Stomach smooth muscle (tissue), 2 donors: ENCODE measurements around the gene FLT4.
"Not testable (repeated sequence)": the region's sequence is repeated elsewhere in the genome, so short reads cannot be mapped to it uniquely, and the experiment has no call there.

ENCODE experiments used
- H3K27ac ChIP-seq: one replicate; pipeline ENCODE4 v1.7.0; 2013; ENCODE audit warnings: mild to moderate bottlenecking, low read length, inconsistent platforms
- H3K27me3 ChIP-seq, 2 donors: one replicate each; pipeline ENCODE4 v1.7.0; 2013; ENCODE audit warnings: low read length in 2 of 2; ENCODE audit not compliant: insufficient read depth in 2 of 2, control insufficient read depth in 1 of 2
- H3K36me3 ChIP-seq, 2 donors: one replicate each; pipeline ENCODE4 v1.7.0; 2013; ENCODE audit warnings: low read length in 2 of 2; ENCODE audit not compliant: control insufficient read depth in 2 of 2, insufficient read depth in 2 of 2
- H3K4me1 ChIP-seq: one replicate; pipeline ENCODE4 v1.7.0; 2013; ENCODE audit warnings: low read length; ENCODE audit not compliant: control insufficient read depth, insufficient read depth
- H3K4me3 ChIP-seq, 2 donors: one replicate each; pipeline ENCODE4 v1.7.0; 2013; ENCODE audit warnings: low read length in 2 of 2
- H3K9ac ChIP-seq, 2 donors: one replicate each; pipeline ENCODE4 v1.7.0; 2013; ENCODE audit warnings: low read length in 2 of 2, mild to moderate bottlenecking in 1 of 2
- H3K9me3 ChIP-seq, 2 donors: one replicate each; pipeline ENCODE4 v1.7.0; 2013; ENCODE audit warnings: low read length in 2 of 2; ENCODE audit not compliant: control insufficient read depth in 2 of 2
- donor health status: healthy.
- donor health status: Pancreatic carcinoma.

FLT4 gene

DNA sequence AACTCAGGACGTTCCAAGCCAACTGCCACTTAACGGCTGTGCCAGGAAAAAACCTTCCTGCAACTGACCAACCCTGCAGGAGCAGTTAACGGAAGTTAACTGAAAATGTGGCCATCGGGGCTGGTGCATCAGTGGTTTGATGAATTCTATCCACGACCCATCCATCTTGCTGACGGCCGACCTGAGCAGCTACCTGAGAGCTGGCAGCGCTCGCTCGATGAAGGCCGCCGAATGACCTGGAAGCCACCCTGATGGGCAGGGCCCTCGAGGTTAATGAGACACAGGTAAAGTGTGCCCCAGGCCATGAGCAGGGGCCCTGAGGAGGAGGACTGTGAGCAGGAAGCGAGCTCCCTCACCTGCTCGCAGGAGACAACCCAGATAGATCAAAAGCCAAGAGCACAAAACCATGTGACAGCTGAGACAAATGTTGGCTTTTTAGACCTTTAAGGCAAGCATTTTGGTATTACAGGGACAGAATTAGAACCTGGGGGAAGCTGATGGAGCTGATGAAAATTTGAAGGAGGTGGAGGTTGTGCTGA is 35.3 kb upstream of the FLT4 start:
- Histone ChIP-seq H3K9me3 (peaks cover 0 to 3% of the 10 kb centered on the region in 2 donors), H3K4me1 (no peaks in the 10 kb centered on the region), H3K4me3 (no peak overlapping the region), H3K36me3 (no peaks in the 10 kb centered on the region), H3K9ac (no peak overlapping the region), H3K27me3 (peaks cover 0 to 16% of the 10 kb centered on the region in 2 donors), H3K27ac (no peak overlapping the region)

DNA sequence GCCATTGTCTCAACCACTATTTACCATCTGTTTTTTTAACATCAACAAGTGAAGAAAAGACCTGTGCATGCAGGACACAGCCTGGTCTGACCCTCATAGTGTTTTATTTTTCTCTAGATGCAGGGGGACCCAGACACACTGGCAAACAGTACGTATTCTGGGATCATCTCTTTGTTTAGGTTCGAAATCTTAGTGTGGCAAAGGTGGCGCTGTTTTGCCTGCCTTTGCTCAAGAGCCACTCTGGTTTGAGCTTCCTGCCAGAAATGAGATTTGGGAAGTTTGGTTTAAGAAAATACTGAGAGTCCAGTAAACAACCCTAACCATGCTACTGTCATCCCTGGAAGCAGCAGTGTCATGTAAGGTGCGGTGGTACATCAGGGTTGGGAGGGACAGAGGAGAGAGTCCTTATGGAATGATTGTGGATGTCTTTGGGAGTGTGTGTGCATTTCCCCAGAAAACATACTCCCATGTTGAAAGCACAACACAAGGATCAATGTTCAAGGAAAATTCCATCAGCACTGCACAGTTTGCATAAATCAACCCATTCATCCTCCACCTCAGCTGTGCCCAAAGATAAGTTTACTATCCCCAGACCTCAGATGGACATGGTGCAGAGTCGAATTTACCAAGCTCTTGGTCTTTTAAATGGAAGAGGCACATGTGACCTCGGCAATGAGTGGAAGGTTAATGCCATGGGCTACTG is 34.0 kb upstream of the FLT4 start:
- no peak overlapping the region for H3K4me3 ChIP-seq
- peaks cover 0 to 12% of the 10 kb centered on the region in 2 donors for H3K27me3 ChIP-seq
- no peak overlapping the region for H3K27ac ChIP-seq
- H3K9ac ChIP-seq, result no peak overlapping the region
- no peaks in the 10 kb centered on the region for H3K4me1 ChIP-seq
- H3K36me3 ChIP-seq, result no peaks in the 10 kb centered on the region
- peaks cover 0 to 3% of the 10 kb centered on the region in 2 donors for H3K9me3 ChIP-seq

DNA sequence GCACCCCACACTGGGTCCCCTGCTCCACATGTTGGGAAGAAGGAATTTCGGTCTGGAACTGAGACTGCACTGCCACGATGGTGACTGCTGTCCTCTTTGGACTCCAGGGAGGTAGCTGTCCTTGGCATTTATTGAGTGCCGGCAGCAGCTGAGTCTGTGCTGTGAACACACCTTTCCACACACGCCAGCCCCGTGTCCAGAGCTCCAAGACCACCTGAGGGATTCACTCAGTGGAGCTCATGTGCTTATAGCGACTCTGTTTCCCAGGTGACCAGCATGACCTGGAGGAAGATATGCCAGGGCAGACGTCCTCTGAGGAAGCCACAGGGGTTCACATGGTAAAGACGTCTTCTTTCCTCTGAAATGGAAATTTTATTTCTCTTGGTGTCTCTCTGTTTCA is 33.2 kb upstream of the FLT4 start:
- H3K9me3 ChIP-seq, result peaks cover 0 to 3% of the 10 kb centered on the region in 2 donors
- H3K27ac ChIP-seq, result no peak overlapping the region
- no peaks in the 10 kb centered on the region for H3K4me1 ChIP-seq
- no peak overlapping the region for H3K9ac ChIP-seq
- H3K4me3 ChIP-seq, result no peak overlapping the region
- peaks cover 0 to 12% of the 10 kb centered on the region in 2 donors for H3K27me3 ChIP-seq
- no peaks in the 10 kb centered on the region for H3K36me3 ChIP-seq

DNA sequence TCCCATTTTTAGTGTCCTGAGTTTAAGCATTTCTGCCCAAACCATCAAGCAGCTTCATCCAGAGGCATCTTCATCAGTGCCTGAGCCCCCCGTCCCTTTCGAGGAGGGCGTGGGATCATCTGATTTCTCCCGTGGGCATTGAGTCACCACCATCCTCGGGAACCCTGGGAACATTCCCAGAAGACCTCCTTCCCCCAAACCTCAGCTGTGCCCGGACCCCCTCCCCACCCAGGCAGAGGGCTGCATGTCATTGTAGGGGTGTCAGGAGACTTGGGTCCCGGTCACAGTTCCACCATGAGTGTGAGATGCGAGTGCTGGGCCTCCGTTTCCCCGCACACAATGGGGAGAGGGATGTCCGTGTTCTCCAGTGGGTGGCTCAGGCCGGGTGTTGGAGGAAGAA is 32.6 kb upstream of the FLT4 start:
- not testable (repeated sequence) for H3K9me3 ChIP-seq, H3K27ac ChIP-seq, H3K36me3 ChIP-seq, H3K9ac ChIP-seq, H3K4me1 ChIP-seq, H3K4me3 ChIP-seq
- H3K27me3 ChIP-seq, result peaks cover 0 to 12% of the 10 kb centered on the region in 2 donors

DNA sequence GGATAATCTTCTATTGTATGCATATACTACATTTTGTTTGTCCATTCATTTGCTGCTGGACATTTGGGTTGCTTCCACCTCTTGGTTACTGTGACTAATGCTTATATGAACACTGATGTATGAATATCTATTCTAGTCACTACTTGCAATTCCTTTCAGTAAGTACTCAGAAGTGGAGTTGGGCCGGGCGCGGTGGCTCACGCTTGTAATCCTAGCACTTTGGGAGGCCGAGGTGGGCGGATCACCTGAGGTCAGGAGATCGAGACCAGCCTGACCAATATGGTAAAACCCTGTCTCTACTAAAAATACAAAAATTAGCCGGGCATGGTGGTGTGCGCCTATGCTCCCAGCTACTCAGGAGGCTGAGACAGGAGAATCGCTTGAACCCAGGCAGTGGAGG is 28.9 kb upstream of the FLT4 start:
- not testable (repeated sequence) for H3K9me3 ChIP-seq, H3K27ac ChIP-seq, H3K27me3 ChIP-seq, H3K4me1 ChIP-seq, H3K9ac ChIP-seq, H3K4me3 ChIP-seq, H3K36me3 ChIP-seq

DNA sequence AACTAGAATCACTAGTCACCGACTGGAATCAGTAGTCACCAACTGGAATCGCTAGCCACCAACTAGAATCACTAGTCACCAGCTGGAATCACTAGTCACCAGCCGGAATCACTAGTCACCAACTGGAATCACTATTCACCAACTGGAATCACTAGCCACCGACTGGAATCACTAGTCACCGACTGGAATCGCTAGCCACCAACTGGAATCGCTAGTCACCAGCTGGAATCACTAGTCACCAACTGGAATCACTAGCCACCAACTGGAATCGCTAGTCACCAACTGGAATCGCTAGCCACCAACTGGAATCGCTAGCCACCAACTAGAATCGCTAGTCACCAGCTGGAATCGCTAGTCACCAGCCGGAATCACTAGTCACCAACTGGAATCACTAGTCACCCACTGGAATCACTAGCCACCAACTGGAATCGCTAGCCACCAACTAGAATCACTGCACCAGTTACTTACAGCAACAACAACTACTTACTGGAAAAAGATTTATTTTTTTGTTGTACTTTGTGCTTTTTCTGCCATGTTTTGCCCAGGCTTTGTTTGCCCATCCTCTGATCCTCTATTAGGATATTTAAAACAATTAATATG is 25.7 kb upstream of the FLT4 start:
- Histone ChIP-seq H3K27me3 (peaks cover 10% of the 10 kb centered on the region in 2 donors), H3K4me1 (no peaks in the 10 kb centered on the region), H3K27ac (no peak overlapping the region), H3K4me3 (no peak overlapping the region), H3K9me3 (peaks cover 0 to under 1% of the 10 kb centered on the region in 2 donors), H3K9ac (no peak overlapping the region), H3K36me3 (no peaks in the 10 kb centered on the region)

DNA sequence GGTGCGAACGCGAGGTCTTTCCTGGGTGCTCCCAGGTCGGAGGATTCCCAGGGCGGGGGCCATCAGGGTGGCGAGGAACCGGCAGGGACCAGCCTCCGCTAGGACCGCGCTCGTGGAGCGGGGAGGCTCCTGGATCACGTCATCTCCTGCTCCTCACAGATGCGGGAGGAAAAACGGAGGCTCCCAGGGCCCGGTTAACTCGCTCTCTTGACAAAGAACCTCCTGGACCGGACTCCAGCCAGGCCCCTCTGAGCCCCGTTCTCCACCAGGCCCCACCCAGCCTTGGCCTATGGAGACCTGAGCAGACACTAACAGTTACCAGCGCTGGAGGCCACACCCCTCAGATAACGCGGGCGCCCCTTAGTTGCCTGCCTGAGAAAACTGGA is 24.7 kb upstream of the FLT4 start:
- peaks cover 10% of the 10 kb centered on the region in 2 donors for H3K27me3 ChIP-seq
- not testable (repeated sequence) for H3K9ac ChIP-seq, H3K36me3 ChIP-seq, H3K4me3 ChIP-seq, H3K4me1 ChIP-seq, H3K9me3 ChIP-seq, H3K27ac ChIP-seq

DNA sequence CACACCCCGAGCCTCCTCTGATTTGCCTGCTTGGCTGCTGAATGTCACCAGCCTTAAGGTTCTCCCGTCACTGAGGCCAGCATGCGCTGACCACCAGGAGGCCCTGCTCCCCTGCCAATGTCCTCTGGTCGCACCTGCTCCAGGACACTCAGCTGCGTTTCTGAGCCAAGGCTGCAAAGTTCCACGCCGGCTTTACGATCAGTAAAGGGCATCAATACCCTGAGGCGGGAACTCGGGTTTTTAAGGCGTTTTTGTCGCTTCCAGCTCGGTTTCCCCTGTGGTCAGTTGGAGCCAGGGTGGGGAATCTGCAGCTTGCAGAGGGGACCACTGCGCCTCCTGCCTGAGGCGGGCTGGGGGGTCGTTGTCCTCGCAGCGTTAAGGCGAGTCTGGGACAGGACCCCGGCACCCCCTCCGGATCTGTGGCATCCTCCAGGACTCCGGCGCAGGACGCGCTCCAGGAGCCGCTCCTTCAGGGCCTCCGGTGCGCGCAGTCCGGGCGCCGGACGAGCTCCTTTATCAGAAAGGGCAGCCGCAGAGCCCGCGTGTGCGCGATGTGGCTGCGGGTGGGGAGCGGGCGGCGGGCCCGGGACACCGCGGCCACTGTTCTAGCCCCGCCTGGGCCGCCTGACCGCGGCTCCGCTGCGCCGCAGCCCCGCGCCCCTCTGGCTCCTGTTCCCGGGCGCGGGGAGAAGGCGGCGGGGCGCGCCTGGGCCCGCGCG is 24.1 kb upstream of the FLT4 start:
- no peak overlapping the region for H3K27ac ChIP-seq
- H3K36me3 ChIP-seq, result no peaks in the 10 kb centered on the region
- no peak overlapping the region for H3K4me3 ChIP-seq
- no peak overlapping the region for H3K9ac ChIP-seq
- no peaks in the 10 kb centered on the region for H3K4me1 ChIP-seq
- H3K27me3 ChIP-seq, result peaks cover 10% of the 10 kb centered on the region in 2 donors
- H3K9me3 ChIP-seq, result no peaks in the 10 kb centered on the region

DNA sequence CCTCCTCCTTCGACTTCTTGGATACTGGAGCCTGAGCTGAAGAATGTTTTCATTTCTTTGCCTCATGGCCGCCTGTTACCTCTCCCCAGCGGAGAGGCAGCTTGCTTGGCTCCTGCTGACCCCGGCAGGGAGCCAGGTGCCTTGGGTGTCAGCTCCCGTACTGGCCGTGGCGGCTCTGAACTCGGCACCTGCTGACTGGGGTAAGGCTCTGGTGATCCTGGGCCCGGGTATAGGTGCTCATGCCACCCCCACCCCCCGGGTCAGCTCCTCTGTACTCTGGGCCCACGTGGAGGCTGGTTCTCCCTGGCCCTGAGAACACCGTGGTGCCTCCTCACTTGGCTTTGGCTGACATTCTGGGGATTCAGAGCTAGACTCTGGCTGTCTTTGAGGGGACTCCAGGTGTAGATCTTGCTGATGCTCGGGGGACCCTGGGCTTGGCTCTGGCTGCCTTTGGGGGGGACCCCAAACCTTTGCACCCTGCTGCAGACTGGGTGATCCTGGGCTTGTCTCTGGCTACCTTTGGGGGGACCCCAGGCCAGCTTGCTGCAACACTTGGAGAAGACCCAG is 22.6 kb upstream of the FLT4 start:
- not testable (repeated sequence) for H3K4me3 ChIP-seq, H3K4me1 ChIP-seq, H3K9ac ChIP-seq, H3K27ac ChIP-seq, H3K36me3 ChIP-seq, H3K9me3 ChIP-seq
- peaks cover 10% of the 10 kb centered on the region in 2 donors for H3K27me3 ChIP-seq

DNA sequence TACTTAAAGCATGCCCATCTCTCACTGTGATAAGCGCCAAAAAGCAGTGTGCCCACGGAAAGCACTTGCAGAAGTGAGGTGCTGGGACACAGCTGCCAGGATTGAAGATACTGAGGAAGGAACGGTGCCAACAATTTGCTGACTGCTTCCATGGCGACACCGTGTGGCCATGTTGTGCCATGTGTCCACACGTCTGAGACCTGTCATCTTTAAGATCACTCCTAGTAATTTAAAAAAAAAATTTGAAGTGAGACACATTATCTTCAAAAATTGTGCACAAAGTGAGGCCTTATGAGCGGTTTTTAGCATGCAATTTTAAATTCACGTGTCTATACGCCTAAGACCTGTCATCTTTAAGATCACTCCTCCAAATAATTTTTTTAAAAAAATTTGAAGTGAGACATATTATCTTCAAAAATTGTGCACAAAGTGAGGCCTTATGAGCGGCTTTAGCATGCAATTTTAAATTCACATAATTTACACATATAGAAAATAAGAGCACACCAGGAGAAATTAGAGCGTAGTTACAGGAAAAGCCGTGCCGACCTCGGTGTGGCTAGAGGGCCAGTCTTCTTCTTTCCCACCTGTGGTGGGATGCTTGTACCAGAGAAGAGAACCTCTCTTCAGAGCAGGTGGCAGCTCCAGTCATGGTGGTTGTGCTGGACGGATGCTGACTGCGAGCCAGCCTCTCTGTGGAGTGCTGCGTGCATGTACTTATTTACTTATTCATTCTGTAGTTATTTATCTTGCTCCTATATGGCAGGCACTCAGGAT is 21.4 kb upstream of the FLT4 start:
- Histone ChIP-seq H3K27me3 (peaks cover 10% of the 10 kb centered on the region in 2 donors), H3K9ac (no peak overlapping the region), H3K36me3 (no peaks in the 10 kb centered on the region), H3K9me3 (peaks cover 0 to 4% of the 10 kb centered on the region in 2 donors), H3K4me3 (no peak overlapping the region), H3K27ac (no peak overlapping the region), H3K4me1 (no peaks in the 10 kb centered on the region)
